GM10248 (cell line): Measurements from ENCODE around the gene CACNA2D3.

Experiments used
- CTCF ChIA-PET: fragments of 300-600 bp; sonication (Branson Sonifier 250); formaldehyde crosslinking; extraction: SDS; loops from one replicate; lab custom pipeline; 2021; ENCODE audit warnings: antibody characterized with exemption; lab: Yijun Ruan, JAX
- POLR2A ChIA-PET: fragments of 350-650 bp; sonication (Branson Sonifier 250); formaldehyde crosslinking; extraction: SDS; loops from one replicate; lab custom pipeline; 2020; ENCODE audit warnings: antibody characterized with exemption; lab: Yijun Ruan, JAX
- DNase-seq: peaks from one replicate; pipeline ENCODE4 v3.0.0; 2012; ENCODE audit errors: extremely low spot score
- TF ChIP-seq, protein P1 (sequence below): IDR thresholded peaks from 2 replicates; pipeline ENCODE4 v1.5.1; 2012; ENCODE audit warnings: mild to moderate bottlenecking, low read depth; ENCODE audit errors: extremely low read depth, missing control alignments, control extremely low read depth

The CACNA2D3 gene

DNA sequence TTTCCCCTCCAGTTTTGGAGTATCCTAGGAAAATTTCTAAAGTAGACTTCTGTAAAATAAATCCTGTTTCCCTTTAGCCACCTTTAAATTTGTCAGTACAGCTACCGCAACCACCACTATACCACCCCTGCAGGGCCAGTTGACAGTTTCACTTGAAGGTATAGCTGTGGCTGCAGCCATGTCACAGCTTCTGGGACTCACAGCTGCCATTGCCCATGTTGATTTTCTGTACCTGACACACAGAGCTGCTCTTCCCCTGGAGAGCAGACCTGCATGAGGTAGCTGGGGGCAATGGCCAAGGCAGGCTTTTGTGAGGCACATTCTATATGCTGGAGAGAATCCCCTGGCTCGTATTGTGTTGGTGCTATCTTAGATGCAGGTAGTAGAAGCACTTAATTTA lies 460.1 kb downstream of the CACNA2D3 start:
- TF ChIP-seq, protein P1, sequence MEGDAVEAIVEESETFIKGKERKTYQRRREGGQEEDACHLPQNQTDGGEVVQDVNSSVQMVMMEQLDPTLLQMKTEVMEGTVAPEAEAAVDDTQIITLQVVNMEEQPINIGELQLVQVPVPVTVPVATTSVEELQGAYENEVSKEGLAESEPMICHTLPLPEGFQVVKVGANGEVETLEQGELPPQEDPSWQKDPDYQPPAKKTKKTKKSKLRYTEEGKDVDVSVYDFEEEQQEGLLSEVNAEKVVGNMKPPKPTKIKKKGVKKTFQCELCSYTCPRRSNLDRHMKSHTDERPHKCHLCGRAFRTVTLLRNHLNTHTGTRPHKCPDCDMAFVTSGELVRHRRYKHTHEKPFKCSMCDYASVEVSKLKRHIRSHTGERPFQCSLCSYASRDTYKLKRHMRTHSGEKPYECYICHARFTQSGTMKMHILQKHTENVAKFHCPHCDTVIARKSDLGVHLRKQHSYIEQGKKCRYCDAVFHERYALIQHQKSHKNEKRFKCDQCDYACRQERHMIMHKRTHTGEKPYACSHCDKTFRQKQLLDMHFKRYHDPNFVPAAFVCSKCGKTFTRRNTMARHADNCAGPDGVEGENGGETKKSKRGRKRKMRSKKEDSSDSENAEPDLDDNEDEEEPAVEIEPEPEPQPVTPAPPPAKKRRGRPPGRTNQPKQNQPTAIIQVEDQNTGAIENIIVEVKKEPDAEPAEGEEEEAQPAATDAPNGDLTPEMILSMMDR, result no peak
- CTCF ChIA-PET, result interaction anchor here (1.1 kb wide), 1 partner anchor 9 kb away, joined by 3 read pairs; no protein-coding TSS in a partner anchor

DNA sequence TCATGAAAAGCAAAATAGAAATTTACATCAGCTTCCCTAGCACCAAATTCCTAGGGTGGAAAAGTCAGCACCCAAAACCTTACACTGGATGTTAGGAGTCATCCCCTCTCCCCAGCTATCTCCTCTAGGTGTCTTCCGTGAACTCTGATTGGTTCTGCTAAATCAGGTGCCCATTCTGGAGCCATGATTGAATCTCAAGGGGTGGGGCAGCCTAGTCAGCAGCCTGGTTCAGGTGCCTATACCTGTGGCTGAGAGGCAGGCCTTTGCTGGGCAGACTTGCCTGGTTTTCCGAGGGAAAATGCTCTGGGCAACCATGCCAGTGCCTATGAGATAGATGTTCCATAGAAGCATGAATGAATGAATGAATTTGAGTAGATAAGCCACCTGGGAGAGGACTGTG lies 468.8 kb downstream of the CACNA2D3 start:
- TF ChIP-seq, protein P1, result no peak
- no peak for DNase-seq
- POLR2A ChIA-PET, result no interaction called here
- CTCF ChIA-PET, result interaction anchor here (0.6 to 1.3 kb wide), 2 partner anchors 9 to 24 kb away, joined by 3 read pairs; no protein-coding TSS in a partner anchor

More for the DNA sequence above, 460.1 kb downstream of the CACNA2D3 start:
- POLR2A ChIA-PET, result no interaction called here
- DNase-seq, result no peak

- ChIA-PET CTCF (no interaction called here), POLR2A (no interaction called here)
- TF ChIP-seq, protein P1, result no peak
- no peak for DNase-seq
These were observed 471.3 kb downstream of the CACNA2D3 start for GRCh38 chr3:54593653-54594052.

GRCh38 chr3:54596087-54596486 lies 473.7 kb downstream of the CACNA2D3 start:
- CTCF ChIA-PET, result no interaction called here
- TF ChIP-seq, protein P1, result no peak
- POLR2A ChIA-PET, result no interaction called here
- DNase-seq, result no peak

DNA sequence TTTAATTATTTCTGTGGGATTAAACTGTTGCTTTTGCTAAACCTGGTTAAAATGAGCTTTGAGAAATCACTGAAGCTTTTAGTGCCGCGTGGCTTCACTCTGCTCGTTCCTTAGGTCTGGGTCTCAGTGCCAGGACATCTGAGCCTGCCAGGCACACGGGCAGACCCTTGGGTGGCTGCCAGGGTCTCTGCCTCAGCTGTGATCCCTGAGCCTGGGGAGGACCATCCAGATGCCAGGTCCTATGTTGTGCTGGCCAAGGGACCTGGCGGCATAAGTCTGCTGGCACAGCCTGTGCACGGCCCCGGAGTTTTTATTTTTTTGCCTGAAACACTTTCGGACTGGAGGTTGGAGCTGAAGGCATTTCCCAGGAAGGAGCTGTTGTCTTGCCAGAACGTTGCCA lies 477.4 kb downstream of the CACNA2D3 start:
- CTCF ChIA-PET, result interaction anchor here (1.2 kb wide), 1 partner anchor 20 kb away, joined by 3 read pairs; no protein-coding TSS in a partner anchor
- TF ChIP-seq, protein P1, result no peak
- POLR2A ChIA-PET, result no interaction called here

GRCh38 chr3:54600441-54601204 lies 478.3 kb downstream of the CACNA2D3 start:
- ChIA-PET POLR2A (no interaction called here), CTCF (interaction anchor here (1.2 kb wide), 1 partner anchor 19 kb away, joined by 3 read pairs; no protein-coding TSS in a partner anchor)

More for the DNA sequence above, 477.4 kb downstream of the CACNA2D3 start:
- no peak for DNase-seq

More at GRCh38 chr3:54600441-54601204, 478.3 kb downstream of the CACNA2D3 start:
- no peak for DNase-seq
- TF ChIP-seq, protein P1, result no peak
